WTC11 (cell line): Measurements from ENCODE around the gene CFI. TPM values are rescaled to one million over a fixed set of nuclear protein-coding genes. Genes with fewer than 3 reads are reported as not detected.

ENCODE experiments used
- ATAC-seq: fragments of 200-7000 bp; cut with Tn5 transposase; 2 replicates; pipeline ENCODE4 v1.10.0; 2021; ENCODE audit warnings: mild to moderate bottlenecking, moderate library complexity
- CTCF ChIA-PET: fragments of 300-600 bp; sonication (Branson Sonifier 250); formaldehyde crosslinking; loops from one replicate; lab custom pipeline; 2021; ENCODE audit warnings: antibody characterized with exemption; lab: Charles Lee
- POLR2A ChIA-PET: fragments of 350-600 bp; sonication (Branson Sonifier 250); formaldehyde crosslinking; loops from one replicate; lab custom pipeline; 2021; ENCODE audit warnings: antibody characterized with exemption; lab: Charles Lee
- DNase-seq: peaks from one replicate; pipeline ENCODE4 v3.0.0; 2021; ENCODE audit warnings: low spot score
- H3K27ac Mint-ChIP-seq: 2 replicates; pipeline ENCODE4 v1.8.0; 2021; ENCODE audit warnings: mixed read lengths
- H3K27me3 Mint-ChIP-seq: 2 replicates; pipeline ENCODE4 v1.8.0; 2021; ENCODE audit warnings: low read depth, mild to moderate bottlenecking, moderate library complexity, mixed read lengths
- H3K36me3 Mint-ChIP-seq: 2 replicates; pipeline ENCODE4 v1.8.0; 2021; ENCODE audit warnings: mixed read lengths
- H3K4me1 Mint-ChIP-seq: 2 replicates; pipeline ENCODE4 v1.8.0; 2022; ENCODE audit warnings: mixed read lengths
- H3K4me3 Mint-ChIP-seq: 2 replicates; pipeline ENCODE4 v1.8.0; 2021; ENCODE audit warnings: mild to moderate bottlenecking, moderate library complexity, mixed read lengths
- H3K9me3 Mint-ChIP-seq: 2 replicates; pipeline ENCODE4 v1.8.0; 2021; ENCODE audit warnings: mixed read lengths
- CREM ChIP-seq: sonication (generic); formaldehyde crosslinking; IDR thresholded peaks from 2 replicates; pipeline ENCODE4 v1.8.1; 2022; ENCODE audit warnings: mild to moderate bottlenecking, missing genetic modification reagents, moderate library complexity
- E2F5 ChIP-seq: sonication (generic); formaldehyde crosslinking; IDR thresholded peaks from 2 replicates; pipeline ENCODE4 v1.8.1; 2022; ENCODE audit warnings: mild to moderate bottlenecking, moderate library complexity, missing genetic modification reagents
- EMX1 ChIP-seq: fragments of 250-450 bp; sonication (Bioruptor Pico); IDR thresholded peaks from 2 replicates; pipeline ENCODE4 v1.8.0; 2021; ENCODE audit warnings: mild to moderate bottlenecking
- FOXP4 ChIP-seq: sonication (generic); formaldehyde crosslinking; IDR thresholded peaks from 2 replicates; pipeline ENCODE4 v1.8.0; 2022; ENCODE audit warnings: mild to moderate bottlenecking, missing genetic modification reagents
- MXD4 ChIP-seq: fragments of 250-450 bp; sonication (Bioruptor Pico); IDR thresholded peaks from 2 replicates; pipeline ENCODE4 v1.8.0; 2021; ENCODE audit warnings: mild to moderate bottlenecking, moderate library complexity, borderline replicate concordance
- PRDM15 ChIP-seq: sonication (generic); formaldehyde crosslinking; IDR thresholded peaks from 2 replicates; pipeline ENCODE4 v1.8.0; 2022; ENCODE audit warnings: missing genetic modification reagents
- SOX15 ChIP-seq: fragments of 250-450 bp; sonication (Bioruptor Pico); IDR thresholded peaks from 2 replicates; pipeline ENCODE4 v1.9.0; 2021; ENCODE audit warnings: mild to moderate bottlenecking
- TEAD1 ChIP-seq: sonication (generic); formaldehyde crosslinking; IDR thresholded peaks from 2 replicates; pipeline ENCODE4 v1.8.0; 2022; ENCODE audit warnings: mild to moderate bottlenecking, missing genetic modification reagents
- TEAD4 ChIP-seq: sonication (generic); formaldehyde crosslinking; IDR thresholded peaks from 2 replicates; pipeline ENCODE4 v1.8.0; 2022; ENCODE audit warnings: mild to moderate bottlenecking, missing genetic modification reagents
- total RNA-seq: library from RNA; stranded (reverse); gene quantifications from 3 replicates; pipeline ENCODE4 v1.2.3, GENCODE V29; 2021
- TF ChIP-seq, protein P1 (sequence below): sonication (generic); formaldehyde crosslinking; IDR thresholded peaks from 2 replicates; pipeline ENCODE4 v1.8.0; 2023; ENCODE audit warnings: mild to moderate bottlenecking, missing genetic modification reagents
- TF ChIP-seq, protein P2 (sequence below): sonication (generic); formaldehyde crosslinking; IDR thresholded peaks from 2 replicates; pipeline ENCODE4 v1.8.1; 2023; ENCODE audit warnings: mild to moderate bottlenecking, moderate library complexity, missing genetic modification reagents
- TF ChIP-seq, protein P3 (sequence below): sonication (generic); formaldehyde crosslinking; IDR thresholded peaks from 2 replicates; pipeline ENCODE4 v1.8.1; 2023; ENCODE audit warnings: mild to moderate bottlenecking, missing genetic modification reagents
- TF ChIP-seq, protein P4 (sequence below): fragments of 250-450 bp; sonication (Bioruptor Pico); IDR thresholded peaks from 2 replicates; pipeline ENCODE4 v1.9.0; 2021; ENCODE audit warnings: mild to moderate bottlenecking

Gene CFI
- total RNA-seq, 1 experiment from 2014 or later: not detected

GRCh38 chr4:109846395-109847098 is 44.7 kb upstream of the CFI start:
- CTCF ChIA-PET: no interaction called here
- TF ChIP-seq, protein P1, sequence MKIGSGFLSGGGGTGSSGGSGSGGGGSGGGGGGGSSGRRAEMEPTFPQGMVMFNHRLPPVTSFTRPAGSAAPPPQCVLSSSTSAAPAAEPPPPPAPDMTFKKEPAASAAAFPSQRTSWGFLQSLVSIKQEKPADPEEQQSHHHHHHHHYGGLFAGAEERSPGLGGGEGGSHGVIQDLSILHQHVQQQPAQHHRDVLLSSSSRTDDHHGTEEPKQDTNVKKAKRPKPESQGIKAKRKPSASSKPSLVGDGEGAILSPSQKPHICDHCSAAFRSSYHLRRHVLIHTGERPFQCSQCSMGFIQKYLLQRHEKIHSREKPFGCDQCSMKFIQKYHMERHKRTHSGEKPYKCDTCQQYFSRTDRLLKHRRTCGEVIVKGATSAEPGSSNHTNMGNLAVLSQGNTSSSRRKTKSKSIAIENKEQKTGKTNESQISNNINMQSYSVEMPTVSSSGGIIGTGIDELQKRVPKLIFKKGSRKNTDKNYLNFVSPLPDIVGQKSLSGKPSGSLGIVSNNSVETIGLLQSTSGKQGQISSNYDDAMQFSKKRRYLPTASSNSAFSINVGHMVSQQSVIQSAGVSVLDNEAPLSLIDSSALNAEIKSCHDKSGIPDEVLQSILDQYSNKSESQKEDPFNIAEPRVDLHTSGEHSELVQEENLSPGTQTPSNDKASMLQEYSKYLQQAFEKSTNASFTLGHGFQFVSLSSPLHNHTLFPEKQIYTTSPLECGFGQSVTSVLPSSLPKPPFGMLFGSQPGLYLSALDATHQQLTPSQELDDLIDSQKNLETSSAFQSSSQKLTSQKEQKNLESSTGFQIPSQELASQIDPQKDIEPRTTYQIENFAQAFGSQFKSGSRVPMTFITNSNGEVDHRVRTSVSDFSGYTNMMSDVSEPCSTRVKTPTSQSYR (CRISPR knock-in tag): no peak
- TF ChIP-seq, protein P2, sequence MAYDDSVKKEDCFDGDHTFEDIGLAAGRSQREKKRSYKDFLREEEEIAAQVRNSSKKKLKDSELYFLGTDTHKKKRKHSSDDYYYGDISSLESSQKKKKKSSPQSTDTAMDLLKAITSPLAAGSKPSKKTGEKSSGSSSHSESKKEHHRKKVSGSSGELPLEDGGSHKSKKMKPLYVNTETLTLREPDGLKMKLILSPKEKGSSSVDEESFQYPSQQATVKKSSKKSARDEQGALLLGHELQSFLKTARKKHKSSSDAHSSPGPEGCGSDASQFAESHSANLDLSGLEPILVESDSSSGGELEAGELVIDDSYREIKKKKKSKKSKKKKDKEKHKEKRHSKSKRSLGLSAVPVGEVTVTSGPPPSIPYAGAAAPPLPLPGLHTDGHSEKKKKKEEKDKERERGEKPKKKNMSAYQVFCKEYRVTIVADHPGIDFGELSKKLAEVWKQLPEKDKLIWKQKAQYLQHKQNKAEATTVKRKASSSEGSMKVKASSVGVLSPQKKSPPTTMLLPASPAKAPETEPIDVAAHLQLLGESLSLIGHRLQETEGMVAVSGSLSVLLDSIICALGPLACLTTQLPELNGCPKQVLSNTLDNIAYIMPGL (CRISPR knock-in tag): no peak
- no peak for TF ChIP-seq MXD4 (CRISPR knock-in tag)
- TF ChIP-seq, protein P3, sequence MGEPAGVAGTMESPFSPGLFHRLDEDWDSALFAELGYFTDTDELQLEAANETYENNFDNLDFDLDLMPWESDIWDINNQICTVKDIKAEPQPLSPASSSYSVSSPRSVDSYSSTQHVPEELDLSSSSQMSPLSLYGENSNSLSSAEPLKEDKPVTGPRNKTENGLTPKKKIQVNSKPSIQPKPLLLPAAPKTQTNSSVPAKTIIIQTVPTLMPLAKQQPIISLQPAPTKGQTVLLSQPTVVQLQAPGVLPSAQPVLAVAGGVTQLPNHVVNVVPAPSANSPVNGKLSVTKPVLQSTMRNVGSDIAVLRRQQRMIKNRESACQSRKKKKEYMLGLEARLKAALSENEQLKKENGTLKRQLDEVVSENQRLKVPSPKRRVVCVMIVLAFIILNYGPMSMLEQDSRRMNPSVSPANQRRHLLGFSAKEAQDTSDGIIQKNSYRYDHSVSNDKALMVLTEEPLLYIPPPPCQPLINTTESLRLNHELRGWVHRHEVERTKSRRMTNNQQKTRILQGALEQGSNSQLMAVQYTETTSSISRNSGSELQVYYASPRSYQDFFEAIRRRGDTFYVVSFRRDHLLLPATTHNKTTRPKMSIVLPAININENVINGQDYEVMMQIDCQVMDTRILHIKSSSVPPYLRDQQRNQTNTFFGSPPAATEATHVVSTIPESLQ (CRISPR knock-in tag): no peak
- no peak for TF ChIP-seq TEAD4 (CRISPR knock-in tag)
- TF ChIP-seq, protein P4, sequence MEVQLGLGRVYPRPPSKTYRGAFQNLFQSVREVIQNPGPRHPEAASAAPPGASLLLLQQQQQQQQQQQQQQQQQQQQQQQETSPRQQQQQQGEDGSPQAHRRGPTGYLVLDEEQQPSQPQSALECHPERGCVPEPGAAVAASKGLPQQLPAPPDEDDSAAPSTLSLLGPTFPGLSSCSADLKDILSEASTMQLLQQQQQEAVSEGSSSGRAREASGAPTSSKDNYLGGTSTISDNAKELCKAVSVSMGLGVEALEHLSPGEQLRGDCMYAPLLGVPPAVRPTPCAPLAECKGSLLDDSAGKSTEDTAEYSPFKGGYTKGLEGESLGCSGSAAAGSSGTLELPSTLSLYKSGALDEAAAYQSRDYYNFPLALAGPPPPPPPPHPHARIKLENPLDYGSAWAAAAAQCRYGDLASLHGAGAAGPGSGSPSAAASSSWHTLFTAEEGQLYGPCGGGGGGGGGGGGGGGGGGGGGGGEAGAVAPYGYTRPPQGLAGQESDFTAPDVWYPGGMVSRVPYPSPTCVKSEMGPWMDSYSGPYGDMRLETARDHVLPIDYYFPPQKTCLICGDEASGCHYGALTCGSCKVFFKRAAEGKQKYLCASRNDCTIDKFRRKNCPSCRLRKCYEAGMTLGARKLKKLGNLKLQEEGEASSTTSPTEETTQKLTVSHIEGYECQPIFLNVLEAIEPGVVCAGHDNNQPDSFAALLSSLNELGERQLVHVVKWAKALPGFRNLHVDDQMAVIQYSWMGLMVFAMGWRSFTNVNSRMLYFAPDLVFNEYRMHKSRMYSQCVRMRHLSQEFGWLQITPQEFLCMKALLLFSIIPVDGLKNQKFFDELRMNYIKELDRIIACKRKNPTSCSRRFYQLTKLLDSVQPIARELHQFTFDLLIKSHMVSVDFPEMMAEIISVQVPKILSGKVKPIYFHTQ: no peak
- no peak for TF ChIP-seq CREM (CRISPR knock-in tag)
- no peak for TF ChIP-seq PRDM15 (CRISPR knock-in tag)
- no peak for TF ChIP-seq EMX1 (CRISPR knock-in tag)
- TF ChIP-seq FOXP4: no peak
- TF ChIP-seq SOX15 (CRISPR knock-in tag): no peak
- TF ChIP-seq TEAD1 (CRISPR knock-in tag): no peak
- no peak for TF ChIP-seq E2F5 (CRISPR knock-in tag)
- TF ChIP-seq, all 79 proteins: peak for 0
- H3K4me3 Mint-ChIP-seq: no peak overlapping the region
- peaks cover 3% of the 10 kb centered on the region; the same call in 1 of the 2 replicates for H3K4me1 Mint-ChIP-seq
- POLR2A ChIA-PET: interaction anchor here (1.1 kb wide), 1 partner anchor 14 kb away, joined by 3 read pairs; no protein-coding TSS in a partner anchor
- no peak for DNase-seq
- no peaks in the 10 kb centered on the region for H3K36me3 Mint-ChIP-seq
- H3K27me3 Mint-ChIP-seq: no peaks in the 10 kb centered on the region
- peak; percentile 46 for ATAC-seq
- H3K27ac Mint-ChIP-seq: no peak overlapping the region
- H3K9me3 Mint-ChIP-seq: no peaks in the 10 kb centered on the region
